Stimulated activated CD8-positive, alpha-beta memory T cell treated with anti-CD3 and anti-CD28 coated beads, Interleukin-12 subunit alpha, Interleukin-12 subunit beta, amount 100 ng/mL, for 4 hours (primary cell): ENCODE data around the gene SOCS6.
"Not testable (repeated sequence)": the region's sequence is repeated elsewhere in the genome, so short reads cannot be mapped to it uniquely, and the experiment has no call there.

Experiments
- DNase-seq: peaks from one replicate; pipeline ENCODE4 v3.0.0-alpha.2; 2020; ENCODE audit warnings: low read depth

Gene SOCS6

GRCh38 chr18:70359071-70359470 lies 70.2 kb downstream of the SOCS6 start:
- DNase-seq, result no peak

DNA sequence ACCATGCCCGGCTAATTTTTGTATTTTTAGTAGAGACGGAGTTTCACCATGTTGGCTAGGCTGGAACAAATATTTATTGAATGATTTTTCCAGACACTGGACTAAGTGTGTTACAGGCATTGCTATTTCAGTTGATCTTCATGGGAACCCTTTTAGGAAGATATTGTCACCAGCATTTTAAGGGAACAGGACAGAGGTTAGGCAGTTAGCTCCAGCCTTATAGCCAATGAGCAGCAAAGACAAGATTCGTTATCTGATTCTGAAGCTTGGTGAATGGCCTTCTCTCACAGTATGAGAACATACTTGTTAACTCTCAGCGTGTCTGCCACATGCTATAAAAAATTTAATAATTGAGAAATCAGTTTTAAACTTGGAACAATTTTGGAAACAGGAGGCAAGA lies 73.4 kb downstream of the SOCS6 start:
- no peak for DNase-seq

DNA sequence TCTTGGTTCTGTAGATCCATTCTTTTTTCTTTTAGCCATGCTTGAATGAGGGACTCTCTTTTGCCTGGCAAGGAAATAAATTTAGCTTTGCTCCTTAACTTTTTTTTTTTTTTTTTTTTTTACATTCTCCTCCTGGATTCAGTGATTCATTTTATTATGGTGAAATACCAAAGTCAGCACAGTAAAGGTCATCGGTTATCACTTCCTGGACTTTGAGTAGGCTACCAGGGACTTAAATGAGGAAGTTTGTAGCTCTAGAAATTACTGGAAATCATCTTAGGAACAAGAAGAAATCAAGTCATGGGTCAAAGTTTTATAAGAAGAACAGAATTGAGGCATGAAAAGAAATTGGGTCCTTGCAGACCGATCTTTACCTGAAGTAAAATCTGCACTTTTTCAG lies 75.0 kb downstream of the SOCS6 start:
- DNase-seq, result no peak

DNA sequence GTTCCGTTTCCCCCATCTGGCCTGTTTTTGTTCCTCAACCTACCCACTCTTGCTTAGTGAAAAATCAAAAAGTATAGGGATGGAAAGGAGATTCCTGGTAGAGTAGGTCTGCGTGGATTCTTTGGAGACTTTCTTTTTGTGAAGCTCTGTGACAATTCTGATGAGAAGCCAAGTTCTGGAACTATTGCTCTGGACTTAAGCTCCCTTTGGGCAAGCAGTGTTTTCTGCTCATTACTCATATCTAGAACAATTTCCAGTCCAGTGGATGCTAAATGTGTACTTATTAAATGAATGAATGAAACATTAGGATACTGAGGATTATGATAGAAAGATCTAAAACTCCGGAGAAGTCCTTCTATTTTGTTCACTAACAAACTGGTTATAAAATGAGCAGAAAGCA lies 76.5 kb downstream of the SOCS6 start:
- DNase-seq, result no peak

DNA sequence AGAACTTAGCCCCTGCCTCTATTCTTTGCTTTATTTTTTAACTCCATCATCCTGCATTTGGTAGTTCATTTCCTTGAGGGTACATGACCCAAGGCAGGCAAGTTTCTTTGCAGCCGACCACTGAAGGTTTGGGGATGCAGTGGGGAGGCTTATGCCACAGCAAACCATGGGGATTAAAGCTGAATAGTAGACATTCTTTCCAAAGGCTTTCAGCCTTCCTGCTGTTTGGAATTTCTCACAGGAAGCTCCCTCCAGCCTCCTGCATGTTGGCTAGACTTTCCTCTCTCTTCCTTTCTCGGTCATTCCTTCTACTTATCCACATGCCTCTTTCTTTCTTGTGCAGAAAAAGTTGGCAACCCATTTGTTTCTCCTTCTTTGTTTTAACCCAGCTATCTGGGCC lies 77.3 kb downstream of the SOCS6 start:
- DNase-seq, result no peak

DNA sequence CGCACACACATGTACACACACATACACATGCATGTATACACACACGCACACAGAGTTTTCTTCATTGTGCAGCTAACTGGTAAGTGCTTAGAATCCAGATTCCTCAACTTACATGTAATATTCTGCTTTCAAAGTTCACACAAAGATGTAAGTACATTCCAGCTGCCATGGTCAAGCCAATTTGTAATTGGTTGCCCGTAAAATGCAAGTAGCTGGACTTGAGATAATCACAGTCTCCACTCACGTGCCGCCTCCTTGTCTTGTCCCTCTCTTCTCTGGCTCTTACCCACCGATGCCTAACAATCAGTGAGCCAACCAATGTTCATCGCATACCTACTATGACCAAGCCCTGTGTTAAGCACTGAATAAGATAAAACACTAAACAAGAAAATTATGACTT lies 77.8 kb downstream of the SOCS6 start:
- DNase-seq, result no peak

DNA sequence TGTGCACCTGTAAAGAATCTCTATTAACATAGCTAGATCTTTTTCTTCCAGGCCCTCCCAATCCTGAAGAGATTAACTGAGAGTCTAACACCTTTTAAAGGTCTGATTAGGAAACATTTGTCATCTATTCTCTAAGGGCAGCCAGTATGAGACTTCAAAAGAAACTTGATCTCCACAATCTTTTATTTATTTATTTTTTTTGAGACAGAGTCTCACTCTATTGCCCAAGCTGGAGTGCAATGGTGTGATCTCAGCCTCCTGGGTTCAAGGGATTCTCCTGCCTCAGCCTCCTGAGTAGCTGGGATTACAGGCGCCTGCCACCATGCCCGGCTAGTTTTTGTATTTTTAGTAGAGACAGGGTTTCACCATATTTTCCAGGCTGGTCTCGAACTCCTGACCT lies 78.5 kb downstream of the SOCS6 start:
- DNase-seq, result not testable (repeated sequence)

- no peak for DNase-seq
These were observed 80.1 kb downstream of the SOCS6 start for GRCh38 chr18:70368903-70369302.

DNA sequence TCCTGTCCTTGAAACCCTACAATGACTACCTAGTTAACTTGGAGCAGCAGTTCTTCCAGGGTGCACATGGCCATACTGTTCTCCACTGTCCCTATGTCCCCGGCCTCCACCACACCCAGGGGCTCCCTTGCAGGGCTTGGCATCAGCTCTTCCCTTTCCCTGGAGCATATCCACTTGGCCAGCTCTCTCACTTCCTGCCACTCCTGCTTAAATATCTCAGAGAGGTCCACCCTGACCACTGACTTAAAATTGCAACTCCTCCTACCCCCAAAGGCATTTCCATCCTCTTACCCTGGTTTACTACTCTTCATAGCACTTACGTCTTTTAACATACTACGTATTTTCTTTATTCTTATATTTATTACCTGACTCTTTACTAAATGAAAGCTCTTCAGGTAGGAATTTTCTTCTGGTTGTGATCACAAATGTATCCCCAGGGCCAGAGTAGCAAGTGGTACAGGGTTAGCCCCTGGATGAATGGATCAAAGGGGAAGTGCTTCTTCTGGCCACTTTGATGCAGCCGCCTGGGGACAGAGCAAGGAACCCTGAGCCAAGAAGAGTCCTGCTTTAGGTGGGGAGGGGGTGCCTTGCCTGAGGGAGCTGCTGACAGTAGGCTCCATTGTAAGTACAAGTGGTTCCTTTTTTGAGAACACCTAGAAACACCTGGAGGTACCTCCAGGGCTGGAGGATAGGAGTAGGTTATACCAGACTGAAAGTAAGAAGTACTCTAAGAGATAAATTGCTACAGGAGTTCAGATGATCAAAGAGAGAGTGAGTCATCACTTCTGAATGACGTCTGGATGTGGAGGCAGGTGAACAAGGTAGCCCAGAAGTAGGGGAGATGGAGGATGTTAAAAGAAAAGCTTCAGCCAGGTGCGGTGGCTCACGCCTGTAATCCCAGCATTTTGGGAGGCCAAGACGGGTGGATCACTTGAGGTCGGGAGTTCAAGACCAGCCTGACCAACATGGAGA lies 82.2 kb downstream of the SOCS6 start:
- no peak for DNase-seq

DNA sequence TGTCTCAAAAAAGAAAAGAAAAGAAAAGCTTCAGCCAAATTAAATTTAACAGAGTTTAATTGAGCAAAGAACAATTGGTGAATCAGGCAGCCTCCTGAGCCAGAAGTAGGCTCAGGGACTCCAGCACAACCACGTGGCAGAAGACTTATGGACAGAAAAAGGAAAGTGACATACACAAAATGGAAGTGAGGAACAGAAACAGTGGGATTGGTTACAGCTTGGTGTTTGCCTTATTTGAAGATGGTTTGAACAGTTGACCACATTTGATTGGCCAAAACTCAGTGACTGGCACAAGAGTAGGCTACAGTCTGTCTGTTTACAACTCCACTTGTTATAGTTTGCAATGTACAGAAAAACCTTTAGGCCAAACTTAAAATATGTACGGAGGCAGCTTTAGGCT lies 83.1 kb downstream of the SOCS6 start:
- no peak for DNase-seq

- no peak for DNase-seq
These were observed 83.7 kb downstream of the SOCS6 start for GRCh38 chr18:70372450-70373041.

DNA sequence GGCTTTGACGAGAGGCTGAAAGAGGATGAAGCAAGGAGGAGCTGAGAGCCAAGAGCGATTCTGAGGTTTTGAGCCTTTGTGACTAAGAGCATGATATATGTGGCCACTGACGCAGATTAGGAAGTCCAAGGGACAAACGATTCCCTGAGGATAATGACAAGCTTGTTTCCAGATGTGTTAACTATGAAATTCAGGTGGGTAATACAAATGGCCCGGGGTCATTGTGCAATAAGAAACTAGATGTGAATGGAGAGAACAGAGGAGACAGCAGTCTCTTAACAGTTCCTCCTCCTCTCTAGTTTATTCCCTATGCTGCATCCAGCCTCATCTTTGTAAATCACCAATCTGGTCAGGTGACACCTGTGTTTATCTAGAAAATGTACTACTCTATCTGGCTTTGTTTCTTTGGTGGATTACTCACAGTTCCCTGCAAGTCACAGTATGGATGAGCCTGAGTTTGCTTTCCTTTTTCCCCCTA lies 84.2 kb downstream of the SOCS6 start:
- no peak for DNase-seq

GRCh38 chr18:70374154-70374553 lies 85.3 kb downstream of the SOCS6 start:
- no peak for DNase-seq

DNA sequence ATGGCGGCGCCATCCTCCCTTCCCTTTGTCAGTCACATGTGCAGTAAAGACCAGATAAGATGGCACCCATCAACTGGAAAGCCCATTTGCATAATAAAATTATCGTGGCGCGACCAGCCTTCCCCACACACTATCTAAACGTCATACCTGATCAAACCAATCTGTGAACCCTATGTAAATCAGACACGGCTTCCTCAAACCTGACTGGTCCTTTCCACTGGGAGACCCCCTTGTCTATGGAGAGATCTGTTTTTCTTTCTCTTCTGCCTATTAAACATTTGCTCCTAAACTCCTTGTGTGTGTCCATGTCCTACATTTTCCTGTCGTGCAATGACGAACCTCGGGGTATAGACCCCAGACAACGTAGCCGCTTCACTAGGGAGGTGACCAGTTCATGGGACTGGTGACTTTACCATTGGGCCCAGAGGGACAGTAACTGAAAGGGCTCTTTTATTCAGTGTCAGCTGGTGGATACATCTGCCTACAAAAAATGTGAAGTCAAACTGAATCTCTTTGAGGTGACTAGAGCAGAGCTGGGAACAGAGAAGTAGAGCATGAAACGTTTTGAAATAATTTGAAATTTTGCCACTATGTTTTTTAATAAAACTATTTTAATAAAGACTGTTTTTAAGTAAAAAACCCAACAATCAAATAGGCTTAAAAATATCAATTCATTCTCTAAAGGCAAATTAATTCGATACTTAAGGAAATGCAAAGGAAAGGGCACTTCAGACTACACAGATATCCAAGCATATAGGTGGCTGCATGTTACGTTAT lies 87.5 kb downstream of the SOCS6 start:
- no peak for DNase-seq

DNA sequence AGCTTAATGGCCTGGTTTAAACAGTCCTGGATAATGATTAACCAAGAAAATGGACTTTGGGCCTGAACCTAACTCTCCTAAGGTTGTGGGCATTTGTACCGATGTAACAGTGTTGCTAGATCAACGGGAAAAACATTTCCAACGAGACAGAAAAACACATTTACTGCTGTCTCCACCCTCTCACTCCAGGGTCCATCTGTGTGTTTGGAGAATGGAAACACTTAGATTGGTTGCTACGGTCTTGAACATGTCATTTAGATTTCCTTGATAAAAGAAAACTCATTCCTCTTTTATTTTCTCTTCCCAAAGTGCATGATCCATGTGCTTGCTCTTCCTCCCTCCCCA lies 88.0 kb downstream of the SOCS6 start:
- no peak for DNase-seq

DNA sequence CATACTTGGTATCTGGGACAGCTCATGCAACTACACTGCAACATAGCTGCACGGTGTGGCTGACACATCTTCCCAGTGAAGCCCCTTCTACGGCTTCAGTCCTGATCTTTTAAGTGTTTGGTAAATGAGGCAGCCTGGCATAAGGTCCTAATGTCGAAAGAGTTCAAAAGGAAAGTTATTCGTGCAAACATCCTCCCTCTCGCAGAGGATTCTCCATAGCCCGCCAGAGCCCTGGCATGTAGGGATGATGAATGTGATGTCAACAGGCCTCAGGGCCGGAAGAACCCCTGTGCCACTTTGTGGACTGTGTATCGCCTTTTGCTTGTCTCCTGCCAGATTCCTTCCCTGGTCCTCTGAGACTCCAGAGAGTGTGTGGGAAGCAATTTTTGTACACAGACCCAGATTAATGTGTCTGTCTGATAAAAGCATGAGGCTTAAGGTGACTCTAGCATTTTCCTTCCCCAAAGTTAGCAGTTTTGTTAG lies 88.5 kb downstream of the SOCS6 start:
- DNase-seq, result no peak

- no peak for DNase-seq
These were observed 89.2 kb downstream of the SOCS6 start for GRCh38 chr18:70377857-70378701.
